Measurements from ENCODE around the gene STX5. TPM values are rescaled to one million over a fixed set of nuclear protein-coding genes. Genes with fewer than 3 reads are reported as not detected.
"Not testable (repeated sequence)": the region's sequence is repeated elsewhere in the genome, so short reads cannot be mapped to it uniquely, and the experiment has no call there.

The STX5 gene
- total RNA-seq, 2 donors from 2014 or later, result 32.8 to 34.0 TPM

- DNase-seq (ENCODE audit: low spot score), result peak; percentile 98
- intact Hi-C loops (cut with DNase I), result loop anchor here in 1 of 2 donors (10.0 kb wide), 1 partner anchor 54 kb away; the partner anchor contains the start of gene TMEM179B
These were observed 7.4 kb upstream of the STX5 start, which contains the start of gene WDR74 for GRCh38 chr11:62839050-62839945. WDR74 (minus strand) TSS chr11:62839590; CDS start chr11:62839570, 20 bp downstream.

- DNase-seq (ENCODE audit: low spot score), result no peak
- intact Hi-C loops (cut with DNase I), result loop anchor here in 1 of 2 donors (10.0 kb wide), 1 partner anchor 51 kb away; the partner anchor contains the start of gene TMEM179B
These were observed 3.5 kb upstream of the STX5 start for GRCh38 chr11:62835336-62835735.

GRCh38 chr11:62832336-62833234 lies 734 bp upstream of the STX5 start, which contains the start of gene TEX54:
TEX54 (minus strand) TSS chr11:62832841.
- DNase-seq (ENCODE audit: low spot score), result peak; percentile 87
- intact Hi-C loops (cut with DNase I), result loop anchor here in 1 of 2 donors (10.0 kb wide), 1 partner anchor 48 kb away; the partner anchor contains the start of gene TMEM179B

GRCh38 chr11:62830904-62831519 lies 839 bp downstream of the STX5 start:
- intact Hi-C loops (cut with DNase I), result loop anchor here in 1 of 2 donors (10.0 kb wide), 1 partner anchor 46 kb away; the partner anchor contains the start of gene TMEM179B
- no peak for DNase-seq (ENCODE audit: low spot score)

GRCh38 chr11:62828130-62828529 lies 3.7 kb downstream of the STX5 start:
- peak; percentile 23 for DNase-seq (ENCODE audit: low spot score)
- intact Hi-C loops (cut with DNase I), result not testable (repeated sequence)

GRCh38 chr11:62823677-62824076 lies 8.2 kb downstream of the STX5 start:
- peak; percentile 22 for DNase-seq (ENCODE audit: low spot score)

GRCh38 chr11:62817129-62817528 lies 14.7 kb downstream of the STX5 start:
- intact Hi-C loops (cut with DNase I), result no loop called here
- no peak for DNase-seq (ENCODE audit: low spot score)

More at GRCh38 chr11:62823677-62824076, 8.2 kb downstream of the STX5 start:
- intact Hi-C loops (cut with DNase I), result no loop called here

DNA sequence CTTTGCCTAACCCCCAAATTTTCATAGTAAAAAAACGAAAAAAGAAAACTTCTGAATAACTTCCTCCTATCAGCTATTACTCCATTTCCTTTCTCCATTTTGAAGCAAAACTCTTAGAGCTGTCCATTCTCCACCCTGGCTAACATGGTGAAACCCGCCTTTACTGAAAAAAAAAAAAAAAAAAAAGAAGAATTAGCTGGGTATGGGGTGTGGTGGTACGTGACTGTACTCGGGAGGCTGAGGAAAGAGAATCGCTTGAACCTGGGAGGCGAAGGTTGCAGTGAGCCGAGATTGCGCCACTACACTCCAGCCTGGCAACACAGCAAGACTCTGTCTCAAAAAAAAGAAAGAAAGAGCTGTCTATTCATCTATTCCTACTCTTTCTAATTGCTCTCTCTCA lies 15.3 kb downstream of the STX5 start:
- intact Hi-C loops (cut with DNase I), result no loop called here
- DNase-seq (ENCODE audit: low spot score), result peak; percentile 35

- no peak for DNase-seq (ENCODE audit: low spot score)
- intact Hi-C loops (cut with DNase I), result no loop called here
These were observed 20.2 kb downstream of the STX5 start for GRCh38 chr11:62811659-62812058.

GRCh38 chr11:62810748-62811147 lies 21.1 kb downstream of the STX5 start:
- intact Hi-C loops (cut with DNase I), result no loop called here
- DNase-seq (ENCODE audit: low spot score), result no peak

GRCh38 chr11:62806611-62807121 lies 25.2 kb downstream of the STX5 start:
- no peak for DNase-seq (ENCODE audit: low spot score)
- intact Hi-C loops (cut with DNase I), result no loop called here

- no peak for DNase-seq (ENCODE audit: low spot score)
- intact Hi-C loops (cut with DNase I), result no loop called here
These were observed 25.9 kb downstream of the STX5 start for GRCh38 chr11:62805961-62806441.

DNA sequence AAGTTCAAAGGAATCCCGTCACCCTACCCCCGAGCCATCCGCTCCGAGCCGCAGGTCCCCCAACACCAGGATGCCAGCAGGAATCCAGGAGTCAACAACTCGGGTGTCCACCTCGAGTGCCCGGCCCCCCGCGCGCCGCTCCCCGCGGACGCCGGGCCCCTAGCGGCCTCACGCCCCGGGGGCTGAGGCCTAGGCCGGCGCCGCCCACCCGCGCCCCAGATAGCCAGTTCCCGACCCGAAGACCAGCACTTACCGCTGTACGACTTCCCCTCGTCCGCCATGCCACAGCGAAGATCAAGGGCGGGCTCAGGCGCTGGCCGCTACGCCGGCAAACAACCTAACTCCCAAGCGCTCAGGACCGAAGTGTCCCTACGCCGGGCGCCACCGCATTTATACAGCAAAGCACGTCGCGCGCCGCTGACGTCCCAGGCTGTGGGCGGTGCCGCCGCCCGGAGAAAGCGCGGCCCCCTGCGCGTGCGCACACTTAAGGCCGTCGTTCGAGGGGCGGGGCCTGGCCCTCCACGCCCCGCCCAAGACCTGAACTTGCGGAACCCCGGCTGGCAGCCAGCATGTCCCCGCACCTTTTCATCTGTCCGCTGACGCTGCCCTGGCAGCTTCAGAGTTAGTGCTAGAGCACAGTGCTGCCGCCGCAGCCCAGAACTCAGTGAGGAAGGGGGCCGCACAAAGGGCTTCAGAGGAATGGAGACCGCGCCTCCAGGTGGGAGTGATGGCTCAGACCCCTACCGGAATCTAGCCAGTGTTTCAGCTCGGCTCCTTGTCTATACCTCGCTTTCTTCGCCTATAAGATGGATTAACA lies 26.6 kb downstream of the STX5 start, which contains the start of gene NXF1:
NXF1 (minus strand) TSS at position 365 of the 817 bp plus-strand sequence; CDS start at position 281, 84 bp downstream.
- intact Hi-C loops (cut with DNase I), result no loop called here
- DNase-seq (ENCODE audit: low spot score), result peak; percentile 99

DNA sequence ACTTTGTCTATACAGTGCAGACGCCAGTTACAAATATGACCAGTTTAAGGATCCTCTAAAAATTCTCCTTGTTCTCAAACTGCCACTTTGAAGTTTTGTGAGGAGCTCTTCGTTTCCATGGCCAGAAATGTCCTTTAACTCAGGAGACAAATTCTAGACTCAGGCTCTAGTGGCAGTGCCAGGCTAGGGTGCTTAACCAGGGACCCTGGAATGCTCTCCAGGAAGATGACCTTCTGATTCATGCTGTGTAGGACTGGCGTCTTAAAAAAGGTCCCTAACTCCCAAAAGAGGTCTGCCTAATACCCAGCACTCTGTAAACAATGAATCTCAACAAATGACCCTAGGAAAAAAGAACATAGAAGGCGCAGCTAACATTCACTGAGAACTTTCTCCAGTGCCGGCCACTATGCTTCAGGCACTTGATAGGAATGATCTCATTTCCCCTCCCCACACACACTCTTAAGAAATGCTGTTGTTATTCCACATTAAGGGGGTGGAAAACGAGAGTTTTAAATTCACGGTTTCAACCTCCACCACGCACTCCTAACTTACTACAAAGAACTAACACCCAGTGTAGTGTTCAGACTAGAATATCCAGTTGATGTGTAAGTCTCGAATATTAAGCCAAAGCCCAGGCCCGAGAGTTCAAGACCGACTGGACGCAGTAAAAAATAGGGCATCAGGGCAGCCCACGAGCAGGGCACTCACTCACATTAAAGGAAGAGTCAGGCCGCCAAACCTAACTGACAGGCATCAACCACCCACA lies 27.4 kb downstream of the STX5 start:
- intact Hi-C loops (cut with DNase I), result no loop called here
- no peak for DNase-seq (ENCODE audit: low spot score)

DNA sequence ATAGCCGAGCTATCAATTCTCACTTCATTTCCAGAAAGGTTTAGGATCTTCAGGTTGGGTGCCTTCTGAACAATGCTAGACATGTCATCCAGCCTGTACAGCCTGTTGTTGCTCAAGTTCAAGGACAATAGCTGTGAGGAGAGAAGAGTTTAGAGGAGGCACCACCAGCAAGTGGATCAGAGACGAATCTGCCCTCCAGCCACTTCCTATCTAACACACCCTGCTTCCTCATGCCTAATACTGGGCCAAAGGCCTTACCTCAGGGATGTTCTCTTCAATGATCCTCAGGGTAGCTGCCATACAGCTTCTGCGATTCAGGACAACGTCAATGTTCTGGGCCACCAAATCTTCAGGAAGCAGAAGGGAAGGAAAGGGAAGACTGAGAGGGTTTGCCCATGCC lies 30.8 kb downstream of the STX5 start:
- intact Hi-C loops (cut with DNase I), result no loop called here
- DNase-seq (ENCODE audit: low spot score), result no peak

DNA sequence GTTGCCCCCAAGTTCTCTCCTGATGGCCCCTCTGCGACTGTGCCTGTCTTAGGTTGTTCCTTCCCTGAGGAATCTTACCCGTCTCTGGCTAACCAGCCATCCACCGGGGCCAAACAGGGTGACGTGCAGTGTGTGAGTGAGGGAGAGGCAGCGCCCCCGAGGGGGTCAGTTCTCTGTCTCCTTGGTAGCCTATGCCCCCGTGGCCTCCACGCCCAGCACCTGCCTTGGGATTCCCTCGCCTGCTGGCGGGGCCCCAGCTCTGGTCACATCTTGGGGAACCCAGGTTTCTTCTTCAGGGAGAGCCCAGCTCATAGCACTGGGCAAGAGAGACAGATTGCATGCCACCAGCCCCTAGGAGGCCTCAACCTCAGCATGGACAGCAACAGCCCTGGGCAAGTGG lies 32.4 kb downstream of the STX5 start:
- DNase-seq (ENCODE audit: low spot score), result peak; percentile 74
- intact Hi-C loops (cut with DNase I), result loop anchor here in 1 of 2 donors (5.0 kb wide), 1 partner anchor 837 kb away; no protein-coding TSS in a partner anchor

GRCh38 chr11:62796281-62796680 lies 35.6 kb downstream of the STX5 start:
- intact Hi-C loops (cut with DNase I), result loop anchor here in 1 of 2 donors (5.0 kb wide), 1 partner anchor 834 kb away; no protein-coding TSS in a partner anchor
- peak; percentile 17 for DNase-seq (ENCODE audit: low spot score)
